Measurements from ENCODE around the gene IFT20. TPM values are rescaled to one million over a fixed set of nuclear protein-coding genes. Genes with fewer than 3 reads are reported as not detected.
A peak's percentile ranks its signal among the peaks of the same experiment; 100 is the strongest.

IFT20 gene
- total and polyA plus RNA-seq, 2 of the 13 experiments (the other 11 are each of a cell fraction or from before 2014, with no cell fraction given), result 28.0 to 37.8 TPM

- 0 out of 2 replicates have a peak, but pooled peaks have one; percentile 7 for TF ChIP-seq BRD4 (CRISPR knock-in tag; IDR thresholded peaks at IDR 0.05)
- TF ChIP-seq ZMAT3 (CRISPR knock-in tag; conservative IDR thresholded peaks at IDR 0.05), result 0 out of 2 replicates have a peak, but pooled peaks have one; percentile 45
- TF ChIP-seq ZNF335 (CRISPR knock-in tag; IDR thresholded peaks at IDR 0.05), result peak; percentile 61; the same call in 1 of the 2 replicates
- no peak for TF ChIP-seq ZNF367 (CRISPR knock-in tag; IDR thresholded peaks at IDR 0.05; ENCODE audit: borderline replicate concordance)
- TF ChIP-seq ARID5B (CRISPR knock-in tag; IDR thresholded peaks at IDR 0.05), result peak; percentile 51
- TF ChIP-seq, protein P1, sequence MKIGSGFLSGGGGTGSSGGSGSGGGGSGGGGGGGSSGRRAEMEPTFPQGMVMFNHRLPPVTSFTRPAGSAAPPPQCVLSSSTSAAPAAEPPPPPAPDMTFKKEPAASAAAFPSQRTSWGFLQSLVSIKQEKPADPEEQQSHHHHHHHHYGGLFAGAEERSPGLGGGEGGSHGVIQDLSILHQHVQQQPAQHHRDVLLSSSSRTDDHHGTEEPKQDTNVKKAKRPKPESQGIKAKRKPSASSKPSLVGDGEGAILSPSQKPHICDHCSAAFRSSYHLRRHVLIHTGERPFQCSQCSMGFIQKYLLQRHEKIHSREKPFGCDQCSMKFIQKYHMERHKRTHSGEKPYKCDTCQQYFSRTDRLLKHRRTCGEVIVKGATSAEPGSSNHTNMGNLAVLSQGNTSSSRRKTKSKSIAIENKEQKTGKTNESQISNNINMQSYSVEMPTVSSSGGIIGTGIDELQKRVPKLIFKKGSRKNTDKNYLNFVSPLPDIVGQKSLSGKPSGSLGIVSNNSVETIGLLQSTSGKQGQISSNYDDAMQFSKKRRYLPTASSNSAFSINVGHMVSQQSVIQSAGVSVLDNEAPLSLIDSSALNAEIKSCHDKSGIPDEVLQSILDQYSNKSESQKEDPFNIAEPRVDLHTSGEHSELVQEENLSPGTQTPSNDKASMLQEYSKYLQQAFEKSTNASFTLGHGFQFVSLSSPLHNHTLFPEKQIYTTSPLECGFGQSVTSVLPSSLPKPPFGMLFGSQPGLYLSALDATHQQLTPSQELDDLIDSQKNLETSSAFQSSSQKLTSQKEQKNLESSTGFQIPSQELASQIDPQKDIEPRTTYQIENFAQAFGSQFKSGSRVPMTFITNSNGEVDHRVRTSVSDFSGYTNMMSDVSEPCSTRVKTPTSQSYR (CRISPR knock-in tag; IDR thresholded peaks at IDR 0.05; ENCODE audit: borderline replicate concordance), result 0 out of 2 replicates have a peak, but pooled peaks have one; percentile 9
- no peak for TF ChIP-seq REL (CRISPR knock-in tag; conservative IDR thresholded peaks at IDR 0.05)
- TF ChIP-seq RFXANK (CRISPR knock-in tag; IDR thresholded peaks at IDR 0.05), result no peak; the same call in 1 of the 2 replicates
- TF ChIP-seq TARDBP (CRISPR knock-in tag; IDR thresholded peaks at IDR 0.05), result peak; percentile 81
- TF ChIP-seq ZNF275 (CRISPR knock-in tag; IDR thresholded peaks at IDR 0.05; ENCODE audit: borderline replicate concordance), result peak; percentile 41; the same call in 1 of the 2 replicates
- TF ChIP-seq ZKSCAN1 (IDR thresholded peaks at IDR 0.05; ENCODE audit: low read length), result no peak
- TF ChIP-seq RBM39 (IDR thresholded peaks at IDR 0.05; ENCODE audit: low read depth, low read length, poor library complexity, severe bottlenecking), result peak; percentile 77
- TF ChIP-seq ZBTB14 (CRISPR knock-in tag; IDR thresholded peaks at IDR 0.05), result no peak
- TF ChIP-seq HOXA3 (CRISPR knock-in tag; IDR thresholded peaks at IDR 0.05), result peak; percentile 96
- TF ChIP-seq ZNF784 (CRISPR knock-in tag; IDR thresholded peaks at IDR 0.05; ENCODE audit: borderline replicate concordance), result no peak
These were observed at the start of gene IFT20, which contains the start of gene TNFAIP1 (continued) for GRCh38 chr17:28335201-28335958.

Data from HepG2 (cell line).